A549 (cell line): Measurements from ENCODE around the gene NPHS1. TPM values are rescaled to one million over a fixed set of nuclear protein-coding genes. Genes with fewer than 3 reads are reported as not detected.
A peak's percentile ranks its signal among the peaks of the same experiment; 100 is the strongest.

ENCODE experiments used
- ATAC-seq, 2 experiments: fragments of 200-7000 bp in 1 of 2; fragments of >200 bp in 1 of 2; cut with Nextera tagmentation in 1 of 2; cut with Tn5 transposase in 1 of 2; 3 replicates each; pipeline versions ENCODE4 v1.8.0 to v1.9.1; 2018 to 2020; ENCODE audit warnings: mild to moderate bottlenecking in 1 of 2, moderate library complexity in 1 of 2
- CTCF ChIA-PET: fragments of 300-600 bp; sonication (Branson Sonifier 250); formaldehyde crosslinking; extraction: SDS; loops from one replicate; lab custom pipeline; 2021; ENCODE audit warnings: antibody characterized with exemption, inconsistent platforms; lab: Yijun Ruan, JAX
- POLR2A ChIA-PET: fragments of 350-600 bp; formaldehyde crosslinking; extraction: SDS; loops from one replicate; lab custom pipeline; 2021; ENCODE audit warnings: antibody characterized with exemption, inconsistent platforms; lab: Yijun Ruan, JAX
- DNase-seq, 2 experiments: peaks; one replicate each; pipeline versions ENCODE4 v3.0.0 to v3.0.0-alpha.2; 2011 to 2016; ENCODE audit warnings: low read depth in 1 of 2, low spot score in 1 of 2
- FAIRE-seq: peaks from 2 replicates; lab custom pipeline; 2011; peaks lifted over from hg19 to GRCh38; lab: Jason Lieb, UNC
- H3K27ac ChIP-seq, 2 experiments: fragments of >200 bp; sonication (Bioruptor Twin); formaldehyde crosslinking; 3 replicates each; pipeline ENCODE4 v1.5.1; 2016 to 2017
- H3K4me1 ChIP-seq: fragments of >200 bp; sonication (Bioruptor Twin); formaldehyde crosslinking; 3 replicates; pipeline ENCODE4 v1.6.1; 2016
- H3K4me2 ChIP-seq: fragments of >200 bp; sonication (Bioruptor Twin); formaldehyde crosslinking; 3 replicates; pipeline ENCODE4 v1.6.1; 2016
- H3K4me3 ChIP-seq: fragments of >200 bp; sonication (Bioruptor Twin); formaldehyde crosslinking; 3 replicates; pipeline ENCODE4 v1.5.1; 2016
- H3K9me3 ChIP-seq: fragments of >200 bp; sonication (Bioruptor Twin); formaldehyde crosslinking; 3 replicates; pipeline ENCODE4 v1.6.1; 2016
- BHLHE40 ChIP-seq: IDR thresholded peaks from 2 replicates; pipeline ENCODE4 v1.6.1; 2012; ENCODE audit warnings: low read depth, low read length, inconsistent platforms
- CBX2 ChIP-seq: fragments of 200-600 bp; sonication (generic); IDR thresholded peaks from 2 replicates; pipeline ENCODE4 v1.6.1; 2016; ENCODE audit warnings: low read depth, mild to moderate bottlenecking, borderline replicate concordance
- CHD2 ChIP-seq: fragments of 150-350 bp; IDR thresholded peaks from 2 replicates; pipeline ENCODE4 v1.6.1; 2014; ENCODE audit warnings: low read length; ENCODE audit not compliant: partially characterized antibody
- CHD4 ChIP-seq: fragments of 200-600 bp; sonication (generic); IDR thresholded peaks from 2 replicates; pipeline ENCODE4 v1.6.1; 2016; ENCODE audit warnings: antibody characterized with exemption, mild to moderate bottlenecking, borderline replicate concordance
- EHMT2 ChIP-seq: fragments of 200-600 bp; sonication (generic); IDR thresholded peaks from 2 replicates; pipeline ENCODE4 v1.6.1; 2016; ENCODE audit warnings: antibody characterized with exemption, low read depth, mild to moderate bottlenecking, moderate library complexity
- ESRRA ChIP-seq: fragments of 150-350 bp; IDR thresholded peaks from 2 replicates; pipeline ENCODE4 v1.6.1; 2014; ENCODE audit warnings: mild to moderate bottlenecking, low read length, borderline replicate concordance
- FOSB ChIP-seq: fragments of 250-450 bp; sonication (Bioruptor Pico); IDR thresholded peaks from 2 replicates; pipeline ENCODE4 v1.5.0; 2020; ENCODE audit warnings: mild to moderate bottlenecking, moderate library complexity
- HMGXB4 ChIP-seq: fragments of 250-450 bp; sonication (Bioruptor Pico); IDR thresholded peaks from 2 replicates; pipeline ENCODE4 v1.5.0; 2021; ENCODE audit warnings: mild to moderate bottlenecking, moderate library complexity, borderline replicate concordance
- HOXB13 ChIP-seq: fragments of 250-450 bp; sonication (Bioruptor Pico); IDR thresholded peaks from 2 replicates; pipeline ENCODE4 v1.5.0; 2020; ENCODE audit warnings: low read depth, mild to moderate bottlenecking, moderate library complexity
- HOXB5 ChIP-seq: fragments of 250-450 bp; sonication (Bioruptor Pico); IDR thresholded peaks from 2 replicates; pipeline ENCODE4 v1.5.0; 2020; ENCODE audit warnings: mild to moderate bottlenecking, moderate library complexity
- JUN ChIP-seq, 2 experiments: fragments of >200 bp; sonication (Bioruptor Twin); formaldehyde crosslinking; IDR thresholded peaks; 2 replicates in 1 of 2; 3 replicates in 1 of 2; pipeline ENCODE4 v1.6.1; 2016 to 2017
- MAFK ChIP-seq: fragments of 450-650 bp; IDR thresholded peaks from 2 replicates; pipeline ENCODE4 v1.6.1; 2014; ENCODE audit not compliant: partially characterized antibody
- NPAS2 ChIP-seq: fragments of 250-450 bp; sonication (Bioruptor Pico); IDR thresholded peaks from 2 replicates; pipeline ENCODE4 v1.8.0; 2022; ENCODE audit warnings: mild to moderate bottlenecking, moderate library complexity, borderline replicate concordance
- POLR2AphosphoS2 ChIP-seq: conservative IDR thresholded peaks from 2 replicates; pipeline ENCODE4 v1.6.1; 2012; ENCODE audit warnings: low read length, improper control_type of control experiment, inconsistent platforms
- RAD21 ChIP-seq, 2 experiments: fragments of >200 bp in 1 of 2; sonication (Bioruptor Twin) in 1 of 2; formaldehyde crosslinking in 1 of 2; IDR thresholded peaks in 1 of 2; conservative IDR thresholded peaks in 1 of 2; 2 replicates in 1 of 2; 3 replicates in 1 of 2; pipeline ENCODE4 v1.6.1; 2012 to 2018; ENCODE audit warnings: inconsistent platforms in 1 of 2
- RCOR1 ChIP-seq: fragments of 150-350 bp; IDR thresholded peaks from 2 replicates; pipeline ENCODE4 v1.6.1; 2014; ENCODE audit warnings: antibody characterized with exemption, low read length, low read depth
- REST ChIP-seq: fragments of 200-600 bp; sonication (generic); IDR thresholded peaks from 2 replicates; pipeline ENCODE4 v1.6.1; 2016; ENCODE audit warnings: antibody characterized with exemption, mild to moderate bottlenecking, moderate library complexity
- RFX5 ChIP-seq: fragments of 450-650 bp; IDR thresholded peaks from 2 replicates; pipeline ENCODE4 v1.7.1; 2014; ENCODE audit warnings: antibody characterized with exemption, mild to moderate bottlenecking, moderate library complexity
- SREBF2 ChIP-seq: fragments of 450-650 bp; IDR thresholded peaks from 2 replicates; pipeline ENCODE4 v1.6.1; 2014; ENCODE audit warnings: mild to moderate bottlenecking, moderate library complexity
- TP53 ChIP-seq: fragments of 250-450 bp; sonication (Bioruptor Pico); IDR thresholded peaks from 2 replicates; pipeline ENCODE4 v1.5.0; 2021; ENCODE audit warnings: mild to moderate bottlenecking, moderate library complexity
- ZFP36 ChIP-seq: fragments of 450-650 bp; IDR thresholded peaks from 2 replicates; pipeline ENCODE4 v1.6.1; 2014; ENCODE audit warnings: borderline replicate concordance; ENCODE audit not compliant: partially characterized antibody
- ZNF302 ChIP-seq: fragments of 250-450 bp; sonication (Bioruptor Pico); IDR thresholded peaks from 2 replicates; pipeline ENCODE4 v1.9.0; 2021; ENCODE audit warnings: inconsistent platforms, mild to moderate bottlenecking, moderate library complexity
- WGBS: methylation state at CpG from one replicate; pipeline ENCODE4 v1.1.6; 2017; ENCODE audit errors: missing lambda C conversion rate; 5-methylcytosine and 5-hydroxymethylcytosine counted together
- polyA plus RNA-seq, 4 experiments: library from polyadenylated mRNA; depleted of rRNA in 3 of 4; stranded (reverse); fragments of >200 nt; fragmentation: RNase III in 1 of 4; extraction: RNeasy Plus Mini Kit Qiagen cat#74134 plus additional on column Dnase treatment in 1 of 4; gene quantifications; 2 replicates in 3 of 4; 3 replicates in 1 of 4; pipeline ENCODE4 v1.2.3, GENCODE V29; 2011 to 2017

The NPHS1 gene
- polyA plus RNA-seq, 2 of the 4 experiments (the other 2 are of a cell fraction) = 0.27 TPM

- no peak for ATAC-seq
Observed at GRCh38 chr19:35777086-35777841, 75.0 kb downstream of the NPHS1 start.

GRCh38 chr19:35776102-35776788, 76.1 kb downstream of the NPHS1 start:
- TF ChIP-seq EHMT2 = no peak
- TF ChIP-seq RAD21 (conservative IDR thresholded peaks at IDR 0.05 in 1 of 2, IDR thresholded peaks at IDR 0.05 in 1 of 2) = no peak
- no peak for TF ChIP-seq SREBF2
- TF ChIP-seq HOXB5 (CRISPR knock-in tag) = no peak
- no peak for TF ChIP-seq NPAS2
- no peak for TF ChIP-seq CHD2
- no peak for TF ChIP-seq ZNF302 (CRISPR knock-in tag)
- TF ChIP-seq POLR2AphosphoS2 = no peak
- TF ChIP-seq TP53 (CRISPR knock-in tag) = no peak
- TF ChIP-seq HMGXB4 (CRISPR knock-in tag) = no peak
- TF ChIP-seq ZFP36 = no peak
- no peak for TF ChIP-seq MAFK
- no peak for TF ChIP-seq FOSB
- TF ChIP-seq CHD4 = no peak
- no peak for TF ChIP-seq CBX2
- TF ChIP-seq BHLHE40 = no peak
- TF ChIP-seq HOXB13 (CRISPR knock-in tag) = no peak
- H3K4me3 ChIP-seq = peak overlapping the region; percentile 62
- ATAC-seq (peak in 1 of 2 experiments; percentile 1; a peak in 1 of 6 replicates), DNase-seq (no peak), FAIRE-seq (no peak)
- no peaks in the 10 kb centered on the region for H3K9me3 ChIP-seq
- H3K4me1 ChIP-seq = peaks cover 31% of the 10 kb centered on the region
- peak overlapping the region; percentile 47 to 81 for H3K27ac ChIP-seq
- ChIA-PET CTCF (interaction anchor here (0.6 to 3.3 kb wide), 11 partner anchors 10 to 312 kb away, joined by 3 to 23 read pairs (median 4); partner anchors contain the start of gene HSPB6), POLR2A (no interaction called here)
- peak overlapping the region; percentile 96 for H3K4me2 ChIP-seq
- WGBS = 85% methylated on average over 12 of the region's 13 CpGs

More at GRCh38 chr19:35777086-35777841, 75.0 kb downstream of the NPHS1 start:
- POLR2A ChIA-PET = no interaction called here
- no peaks in the 10 kb centered on the region for H3K9me3 ChIP-seq
- H3K4me1 ChIP-seq = peaks cover 31% of the 10 kb centered on the region
- no peak for TF ChIP-seq RFX5
- no peak for TF ChIP-seq RCOR1
- TF ChIP-seq ZNF302 (CRISPR knock-in tag) = no peak
- no peak for TF ChIP-seq RAD21 (conservative IDR thresholded peaks at IDR 0.05 in 1 of 2, IDR thresholded peaks at IDR 0.05 in 1 of 2)
- TF ChIP-seq ESRRA = no peak
- TF ChIP-seq REST = no peak
- no peak for TF ChIP-seq JUN (IDR thresholded peaks at IDR 0.05)
- no peak overlapping the region for H3K4me3 ChIP-seq
- DNase-seq = no peak
- no peak overlapping the region for H3K4me2 ChIP-seq
- FAIRE-seq = no peak
- no peak overlapping the region for H3K27ac ChIP-seq
- 77% methylated on average over 19 of the region's 19 CpGs for WGBS
- CTCF ChIA-PET = interaction anchor here (0.8 to 3.3 kb wide), 10 partner anchors 11 to 155 kb away, joined by 4 to 23 read pairs (median 5); partner anchors contain the start of gene HSPB6
